ENCODE results near the gene OGG1.

The OGG1 gene

DNA sequence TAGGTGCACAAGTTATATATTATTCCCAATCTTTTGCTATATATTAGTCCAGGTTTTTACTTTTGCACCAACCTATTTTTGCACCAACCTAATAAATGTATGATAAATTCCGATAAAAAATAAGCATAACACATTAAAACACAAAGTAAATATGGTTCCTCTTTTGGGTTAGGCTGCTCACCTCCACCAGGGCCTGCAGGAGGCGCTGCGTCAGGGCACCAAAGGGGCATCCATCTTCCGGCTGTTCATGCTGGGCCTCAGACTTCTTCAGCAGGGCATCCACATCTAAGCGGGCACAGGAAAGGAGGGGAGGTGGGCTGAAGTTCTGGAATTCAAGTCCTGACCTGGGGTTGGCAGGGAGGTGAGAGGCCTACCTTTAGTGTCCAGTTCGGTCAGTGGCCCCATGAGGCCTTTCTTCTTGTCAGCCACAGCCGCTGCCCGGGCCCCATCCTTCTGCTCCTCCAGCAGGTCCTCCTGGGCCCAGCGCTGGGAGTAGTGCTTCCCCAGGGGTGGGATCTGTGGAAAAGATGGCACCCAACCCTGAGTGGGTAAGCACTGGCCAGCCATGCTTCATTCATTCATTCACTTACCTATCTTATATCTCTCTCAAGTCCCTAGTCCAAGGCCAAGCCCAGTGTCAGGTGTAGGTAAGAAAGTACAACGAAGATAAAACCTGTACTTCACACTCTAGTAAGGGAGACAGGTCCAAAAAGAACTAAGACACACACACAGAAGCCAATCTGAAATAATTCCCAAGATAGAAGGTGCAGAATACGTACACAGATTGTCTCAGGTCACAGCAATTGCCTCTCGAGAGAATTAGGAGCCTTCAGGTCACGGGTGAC is 37.3 kb downstream of the OGG1 start:
- DNase-seq = peak in 1 of 3 donors; percentile 37

DNA sequence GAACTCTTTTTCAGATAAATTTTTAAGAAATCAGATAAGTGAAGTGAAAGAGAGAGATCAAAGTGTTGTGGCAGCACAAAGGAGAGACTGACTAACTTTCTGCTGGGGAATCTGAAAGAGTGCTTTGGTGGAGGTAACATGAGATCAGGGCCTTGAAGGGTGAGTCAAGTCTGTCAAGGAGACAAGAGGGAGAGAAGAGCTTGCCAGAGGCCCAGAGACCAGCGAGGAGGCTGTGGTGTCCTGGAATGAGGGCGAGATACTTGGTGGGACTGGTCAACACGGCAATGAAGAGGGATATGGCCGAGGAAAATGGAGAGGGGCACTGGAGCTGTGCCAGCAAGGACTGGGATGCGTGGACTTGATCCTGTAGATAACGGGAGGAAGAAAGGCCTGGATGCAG is 38.0 kb downstream of the OGG1 start:
- DNase-seq = no peak

DNA sequence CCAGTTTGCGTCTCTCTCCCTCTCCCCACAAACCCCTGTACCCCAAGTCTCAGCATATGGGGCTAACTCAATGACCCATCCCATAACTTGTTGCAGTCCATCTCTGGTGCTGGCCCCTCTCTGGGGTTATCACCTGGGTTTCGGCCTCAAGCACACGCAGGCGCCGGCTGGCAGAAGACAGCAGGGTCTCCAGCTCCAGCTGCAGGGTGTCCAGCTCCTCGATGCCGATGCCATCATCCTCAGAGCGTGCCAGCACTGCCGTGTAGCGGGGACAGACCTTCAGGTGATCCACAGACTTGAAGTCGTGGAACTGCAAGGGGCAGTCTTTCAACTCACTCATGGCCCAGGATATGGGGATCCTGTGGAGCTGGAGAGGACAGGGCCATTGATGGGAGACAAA is 41.4 kb downstream of the OGG1 start:
- DNase-seq = no peak

DNA sequence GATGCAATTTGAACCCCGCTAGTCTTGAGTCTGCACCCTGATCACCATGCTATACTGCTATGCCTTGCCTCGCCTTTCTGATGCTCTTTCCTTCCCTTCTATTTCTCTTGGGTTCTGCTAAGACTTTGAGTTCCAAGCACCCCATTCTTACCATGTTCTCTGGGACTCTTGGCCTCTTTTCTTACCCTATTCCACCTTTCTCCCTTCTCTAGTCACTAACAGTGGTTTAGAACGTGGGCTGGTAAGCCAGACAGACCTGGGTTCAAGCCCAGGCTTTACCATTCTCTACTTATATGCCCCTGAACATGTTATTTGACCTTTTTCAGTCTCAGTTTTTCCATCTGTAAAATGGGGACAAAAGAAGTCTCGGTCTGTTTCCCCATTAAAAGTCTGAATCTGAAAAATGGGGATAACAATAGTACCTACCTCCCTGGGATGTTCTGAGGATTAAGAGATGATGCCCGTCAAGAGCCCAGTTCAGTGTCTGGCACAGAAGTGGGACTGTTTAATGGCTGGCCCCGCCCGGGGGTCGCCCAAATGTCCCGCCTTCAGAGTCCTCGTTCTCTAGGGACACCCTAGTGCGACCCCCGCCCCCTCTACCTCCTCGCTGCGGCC is 42.1 kb downstream of the OGG1 start:
- no peak for DNase-seq

DNA sequence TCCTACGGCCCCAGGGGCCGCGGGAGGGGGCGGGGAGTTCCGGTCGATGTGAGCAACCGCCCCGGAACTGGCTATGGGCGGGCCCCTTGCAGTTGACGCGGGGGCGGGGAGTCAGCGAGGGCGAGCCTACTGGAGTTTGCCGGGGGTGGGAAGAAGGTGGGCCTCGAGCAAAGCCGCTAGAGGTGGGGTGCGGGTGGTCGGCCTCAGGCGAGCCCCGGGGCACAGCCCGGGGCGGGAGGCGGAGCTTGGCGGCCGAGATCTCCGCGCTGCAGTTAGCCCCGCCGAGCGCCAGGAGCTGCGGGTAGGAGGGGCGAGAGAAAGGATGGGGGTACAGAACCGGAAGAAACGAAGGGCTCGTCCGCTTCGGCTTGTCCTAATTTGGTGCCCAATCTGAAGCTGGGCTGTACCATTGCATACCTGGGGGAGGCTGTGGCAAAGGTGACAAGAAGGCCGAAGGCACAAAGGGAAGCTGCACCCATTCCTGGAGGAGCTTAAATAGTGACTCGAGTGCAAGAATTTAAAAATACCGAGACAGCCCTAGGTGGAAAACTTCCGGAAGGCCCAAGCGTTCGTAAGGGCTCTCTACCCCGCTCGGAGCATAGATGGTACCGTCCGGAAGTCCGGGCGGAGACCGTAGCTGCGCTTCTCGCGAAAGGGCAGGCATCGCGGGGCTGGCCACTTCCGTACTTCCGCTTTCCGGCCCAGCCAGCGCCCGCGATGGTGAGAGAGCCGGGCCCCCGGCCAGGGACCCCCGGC is 42.8 kb downstream of the OGG1 start, which contains the start of the genes ARPC4 and TADA3:
Gene ARPC4, plus strand, starts transcription at position 678 of the 756 bp plus-strand sequence. Its CDS starts 40 bp downstream, at position 718.
Gene TADA3, minus strand, starts transcription at position 69 of the 756 bp plus-strand sequence. CDS start 1,007 bp downstream, outside the sequence.
- DNase-seq = peak; percentile 95 to 96 (median 96)

DNA sequence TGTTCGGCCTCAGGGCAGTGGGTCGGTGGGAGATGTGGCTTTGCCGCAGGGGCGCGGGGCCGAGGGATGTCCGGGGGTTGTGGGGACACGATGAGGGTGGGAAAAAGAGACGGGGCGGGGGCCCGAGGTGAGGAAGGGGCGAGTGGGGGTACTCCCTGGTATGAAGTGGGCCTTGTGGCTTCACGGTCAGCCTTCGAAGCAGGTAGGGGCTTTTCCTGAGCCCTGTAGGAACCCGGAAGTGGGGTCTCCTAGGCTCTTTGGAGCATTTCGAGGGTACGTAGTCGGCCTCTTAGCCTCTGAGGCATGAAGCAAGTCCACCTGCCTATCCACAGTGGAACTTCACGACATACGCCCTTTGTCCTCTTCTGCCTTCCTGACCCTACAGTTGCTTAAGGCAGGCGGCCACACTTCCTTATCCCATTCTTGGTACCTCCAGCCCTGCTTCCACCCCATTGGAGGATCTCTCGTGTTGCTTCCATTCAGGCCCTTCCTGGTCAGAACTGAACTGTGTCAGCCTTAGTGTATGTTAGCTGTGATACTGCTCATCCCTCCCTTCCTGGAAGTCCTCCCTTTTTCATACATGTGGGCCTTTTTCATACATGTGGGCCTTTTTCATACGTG is 43.5 kb downstream of the OGG1 start:
- peak; percentile 63 to 73 (median 66) for DNase-seq

DNA sequence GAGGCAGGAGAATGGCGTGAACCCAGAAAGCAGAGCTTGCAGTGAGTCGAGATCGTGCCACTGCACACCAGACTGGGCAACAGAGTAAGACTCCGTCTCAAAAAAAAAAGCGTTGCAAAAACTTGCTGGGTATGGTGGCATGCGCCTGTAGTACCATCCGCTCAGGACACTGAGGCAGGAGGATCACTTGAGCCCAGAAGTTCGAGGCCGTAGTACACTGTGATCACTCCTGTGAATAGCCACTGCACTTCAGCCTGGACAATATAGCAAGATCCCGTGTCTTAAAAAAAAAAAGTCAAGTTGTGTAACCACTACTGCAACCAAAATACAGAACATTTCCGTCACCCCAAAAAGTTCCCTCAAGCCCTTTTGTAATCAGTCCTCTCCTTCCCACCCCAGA is 44.6 kb downstream of the OGG1 start:
- DNase-seq = no peak

DNA sequence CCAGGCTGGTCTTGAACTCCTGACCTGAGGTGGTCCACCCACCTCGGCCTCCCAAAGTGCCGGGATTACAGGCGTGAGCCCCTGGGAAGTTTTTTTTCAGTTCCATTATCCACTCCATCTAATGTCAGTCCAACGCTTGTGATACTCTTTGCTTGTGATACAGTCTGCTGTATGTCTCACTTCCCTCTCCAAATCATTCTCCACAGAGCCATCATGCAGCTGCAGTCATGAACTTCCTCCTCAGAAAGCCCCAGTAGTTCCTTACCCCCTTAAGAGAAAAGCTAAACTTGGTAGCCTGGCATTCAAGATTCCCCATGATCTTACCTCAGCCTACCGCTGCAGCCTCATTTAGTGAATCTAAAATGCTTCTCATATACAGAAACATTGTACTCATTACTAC is 45.5 kb downstream of the OGG1 start:
- peak; percentile 78 to 88 (median 85) for DNase-seq

DNA sequence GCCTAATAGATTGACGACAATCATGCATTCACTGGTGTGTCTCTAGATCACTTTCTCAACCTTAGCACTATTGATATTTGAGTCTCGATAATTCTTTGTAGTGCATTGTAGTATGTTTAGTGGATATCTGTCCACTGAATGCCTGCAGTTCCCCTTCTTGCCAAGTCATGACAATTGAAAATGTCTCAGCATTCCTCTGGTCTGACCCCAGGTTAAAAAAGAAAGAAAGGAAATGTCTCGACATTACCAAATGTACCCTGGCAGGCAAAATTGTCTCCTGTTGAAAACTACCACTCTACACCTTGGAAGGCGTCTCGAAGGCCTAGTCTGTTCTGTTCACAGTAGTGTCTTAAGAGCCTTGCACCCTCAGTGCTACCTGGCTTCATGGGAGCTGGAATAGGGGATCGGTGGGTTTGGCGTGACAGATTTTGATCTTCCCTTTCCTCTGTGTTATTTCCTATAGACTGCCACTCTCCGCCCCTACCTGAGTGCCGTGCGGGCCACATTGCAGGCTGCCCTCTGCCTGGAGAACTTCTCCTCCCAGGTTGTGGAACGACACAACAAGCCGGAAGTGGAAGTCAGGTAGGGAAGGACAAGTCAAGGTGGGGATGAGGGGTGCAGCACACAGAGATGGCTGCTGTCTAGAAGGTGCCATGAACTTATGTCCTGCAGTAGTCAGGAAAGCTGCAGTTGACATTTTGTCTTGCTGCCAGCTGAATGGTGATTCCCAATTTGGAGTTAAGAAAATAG is 47.6 kb downstream of the OGG1 start:
- no peak for DNase-seq

DNA sequence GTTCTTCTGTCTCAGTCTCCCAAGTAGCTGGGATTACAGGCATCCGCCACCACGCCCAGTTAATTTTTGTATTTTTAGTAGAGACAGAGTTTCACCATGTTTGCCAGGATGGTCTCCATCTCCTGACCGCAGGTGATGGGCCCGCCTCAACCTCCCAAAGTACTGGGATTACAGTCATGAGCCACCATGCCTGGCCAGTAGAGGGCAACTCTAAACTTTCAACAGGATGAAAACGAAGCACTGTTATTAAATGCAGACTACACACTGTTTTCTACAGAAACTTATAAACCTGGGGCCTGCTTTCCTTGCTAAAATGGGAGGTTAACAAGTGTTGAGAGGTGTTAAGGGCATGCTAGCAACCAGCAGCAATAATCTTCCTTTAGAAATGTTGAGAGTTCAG is 50.8 kb downstream of the OGG1 start:
- DNase-seq = no peak

DNA sequence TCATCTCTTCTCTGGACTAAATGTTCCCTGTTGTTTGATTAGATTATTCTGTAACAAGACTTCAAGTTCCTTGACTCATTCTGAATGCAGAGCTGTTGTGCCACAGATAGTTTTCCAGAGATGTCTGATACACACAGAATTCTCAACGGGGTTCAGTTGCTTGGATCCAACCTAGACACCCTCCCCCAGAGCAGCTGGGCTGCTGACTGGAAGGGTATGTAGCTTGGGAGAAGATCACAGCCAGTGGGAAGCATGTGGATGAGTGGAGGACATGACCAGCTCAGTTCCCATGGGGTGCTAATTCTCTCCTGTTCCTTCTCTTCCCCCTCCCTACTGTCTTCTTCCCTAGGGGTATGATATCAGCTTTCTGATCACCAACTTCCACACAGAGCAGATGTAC is 53.7 kb downstream of the OGG1 start:
- no peak for DNase-seq

DNA sequence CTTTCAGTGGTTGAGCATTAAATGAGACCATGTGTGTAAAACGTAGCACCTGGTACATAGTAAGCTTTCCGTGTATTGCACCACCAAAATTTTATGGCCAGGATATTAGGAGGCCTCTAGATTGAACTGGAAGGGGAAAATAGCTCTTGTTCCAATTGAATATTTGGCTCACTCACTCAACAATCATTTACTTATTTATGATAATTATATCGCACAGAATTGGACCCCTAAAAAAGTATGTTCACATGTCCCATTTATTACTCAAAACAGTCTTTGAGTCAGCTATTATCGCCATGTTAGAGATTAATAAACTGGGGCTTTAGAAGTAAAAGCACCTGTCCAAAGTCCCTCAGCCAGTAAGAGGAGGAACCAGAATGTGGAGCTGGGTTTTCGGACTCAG is 55.2 kb downstream of the OGG1 start:
- no peak for DNase-seq

DNA sequence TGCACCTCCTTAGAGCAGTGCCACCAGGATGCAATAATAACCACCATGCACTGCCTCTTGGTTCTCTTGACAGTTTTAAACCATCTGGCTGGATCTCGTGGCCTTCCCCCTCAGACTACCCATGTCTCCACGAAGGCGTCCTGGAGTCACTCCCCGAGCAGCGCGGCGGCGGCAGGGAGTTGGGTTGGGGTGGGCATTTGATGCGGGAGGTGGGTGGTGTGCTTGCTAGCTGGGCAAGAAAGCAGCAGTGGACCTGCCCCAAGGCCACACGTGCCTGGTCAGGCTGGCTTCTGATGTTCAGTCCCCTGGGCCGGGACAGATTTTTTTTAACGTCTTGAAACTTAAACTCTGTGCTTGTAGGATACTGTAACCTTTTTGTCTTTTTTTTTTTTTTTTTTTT is 56.4 kb downstream of the OGG1 start:
- no peak for DNase-seq
